H1 (cell line): ENCODE measurements around the gene PITX1. TPM values are rescaled to one million over a fixed set of nuclear protein-coding genes. Genes with fewer than 3 reads are reported as not detected.

Source experiments
- KDM1A ChIP-seq: fragments of 200-600, 300-600 bp; sonication (generic); IDR thresholded peaks from 2 replicates; pipeline ENCODE4 v1.7.1; 2016; ENCODE audit warnings: mild to moderate bottlenecking, low read length, borderline replicate concordance
- MAX ChIP-seq: IDR thresholded peaks from 2 replicates; pipeline ENCODE4 v1.6.1; 2012; ENCODE audit warnings: inconsistent platforms
- POU5F1 ChIP-seq: IDR thresholded peaks from 2 replicates; pipeline ENCODE4 v1.6.1; 2011; ENCODE audit warnings: low read depth, mild to moderate bottlenecking, low read length, moderate library complexity
- RAD21 ChIP-seq, 2 experiments: IDR thresholded peaks in 1 of 2; conservative IDR thresholded peaks in 1 of 2; 2 replicates each; pipeline ENCODE4 v1.6.1; 2011; ENCODE audit warnings: low read depth in 2 of 2, low read length in 2 of 2, improper control_type of control experiment in 1 of 2, inconsistent platforms in 1 of 2, mild to moderate bottlenecking in 1 of 2, moderate library complexity in 1 of 2
- YY1 ChIP-seq: IDR thresholded peaks from 2 replicates; pipeline ENCODE4 v1.6.1; 2011; ENCODE audit warnings: low read depth, mild to moderate bottlenecking, low read length
- polyA plus RNA-seq, 7 experiments: library from polyadenylated mRNA; depleted of rRNA in 3 of 7; stranded (reverse) in 5 of 7; unstranded in 2 of 7; fragments of >200 nt in 5 of 7; fragments of 200-250 nt in 2 of 7; gene quantifications; 1 replicate in 5 of 7; 2 replicates in 1 of 7; 4 replicates in 1 of 7; pipeline versions ENCODE4 v1.2.1 to v1.2.3, GENCODE V29; 2011 to 2013; ENCODE audit warnings: missing spikeins in 2 of 7, mixed read lengths in 2 of 7
- total RNA-seq: library from RNA; stranded (reverse); fragmentation: NEBNext Ultra II Directional; extraction: Animal tissue kit (Norgen Biotek cat#: 25700); gene quantifications from 2 replicates; pipeline ENCODE4 v1.2.1, GENCODE V29; 2021

The PITX1 gene
- total and polyA plus RNA-seq, 2 of the 8 experiments (the other 6 are each of a cell fraction or from before 2014, with no cell fraction given) = 0.03 TPM; not detected in 1

- TF ChIP-seq MAX (0 out of 2 replicates have a peak, but pooled peaks have one; percentile 17), KDM1A (no peak), YY1 (0 out of 2 replicates have a peak, but pooled peaks have one; percentile 24), RAD21 (IDR thresholded peaks at IDR 0.05 in 1 of 2, conservative IDR thresholded peaks at IDR 0.05 in 1 of 2; ENCODE audit: low read depth in 2 of 2, low read length in 2 of 2) (peak in 1 of 2 experiments; percentile 1; a peak in 1 of 4 replicates), POU5F1 (no peak)
These were observed 16.3 kb upstream of the PITX1 start (continued) for GRCh38 chr5:135050244-135050767.
